Measurements from ENCODE around the gene CYB561.

Gene CYB561

DNA sequence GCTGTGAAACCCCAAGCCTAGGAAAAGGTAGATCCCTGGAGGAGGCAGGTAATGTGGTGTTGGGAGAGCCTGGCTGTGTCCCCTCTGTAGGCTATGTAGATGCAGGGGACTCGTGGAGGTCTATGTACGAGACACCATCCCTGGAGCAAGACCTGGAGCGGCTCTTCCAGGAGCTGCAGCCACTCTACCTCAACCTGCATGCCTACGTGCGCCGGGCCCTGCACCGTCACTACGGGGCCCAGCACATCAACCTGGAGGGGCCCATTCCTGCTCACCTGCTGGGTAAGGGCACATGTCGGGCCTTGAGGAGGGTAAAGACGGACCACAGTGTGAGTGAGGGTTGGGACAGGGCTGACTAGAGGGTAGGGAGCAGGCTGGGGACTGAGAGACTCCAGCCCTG, 42.7 kb upstream of the CYB561 start:
- WGBS, 2 experiments: 93% methylated on average over 10 of the region's 10 CpGs
- Histone ChIP-seq H3K27ac (ENCODE audit: insufficient read depth, low read depth, low read length, poor library complexity, severe bottlenecking) (no peak overlapping the region), H3K27me3 (ENCODE audit: control insufficient read depth, insufficient read depth, low read length, poor library complexity, severe bottlenecking) (no peaks in the 10 kb centered on the region)

DNA sequence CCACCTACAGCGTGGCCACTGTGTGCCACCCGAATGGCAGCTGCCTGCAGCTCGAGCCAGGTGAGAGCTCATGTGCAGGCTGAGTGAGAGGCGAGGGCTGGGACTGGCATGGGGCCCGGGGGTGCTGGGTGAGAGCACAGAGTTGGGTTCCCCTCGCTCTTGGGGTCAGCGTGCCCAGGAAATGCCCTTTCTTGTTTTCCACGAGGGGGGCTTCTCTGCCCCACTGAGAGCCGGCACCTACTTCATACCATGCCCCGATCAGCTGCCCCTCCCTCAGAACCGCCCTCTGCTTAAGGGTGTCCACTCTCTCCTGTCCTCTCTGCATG, 40.9 kb upstream of the CYB561 start:
- Histone ChIP-seq H3K9me3 (ENCODE audit: control insufficient read depth, low read length) (no peaks in the 10 kb centered on the region), H3K36me3 (ENCODE audit: control insufficient read depth, insufficient read depth, low read length) (no peaks in the 10 kb centered on the region), H3K27me3 (ENCODE audit: control insufficient read depth, insufficient read depth, low read length, poor library complexity, severe bottlenecking) (no peaks in the 10 kb centered on the region), H3K4me3 (ENCODE audit: insufficient read depth, low read depth, low read length) (no peak overlapping the region), H3K27ac (ENCODE audit: insufficient read depth, low read depth, low read length, poor library complexity, severe bottlenecking) (no peak overlapping the region), H3K4me1 (ENCODE audit: control insufficient read depth, insufficient read depth, low read length) (no peaks in the 10 kb centered on the region)
- WGBS, 2 experiments: 89 to 93% methylated on average over 11 of the region's 11 CpGs

More for the DNA sequence above, 42.7 kb upstream of the CYB561 start:
- no peaks in the 10 kb centered on the region for H3K36me3 ChIP-seq (ENCODE audit: control insufficient read depth, insufficient read depth, low read length)
- H3K4me1 ChIP-seq (ENCODE audit: control insufficient read depth, insufficient read depth, low read length): no peaks in the 10 kb centered on the region
- no peaks in the 10 kb centered on the region for H3K9me3 ChIP-seq (ENCODE audit: control insufficient read depth, low read length)
- H3K4me3 ChIP-seq (ENCODE audit: insufficient read depth, low read depth, low read length): no peak overlapping the region

DNA sequence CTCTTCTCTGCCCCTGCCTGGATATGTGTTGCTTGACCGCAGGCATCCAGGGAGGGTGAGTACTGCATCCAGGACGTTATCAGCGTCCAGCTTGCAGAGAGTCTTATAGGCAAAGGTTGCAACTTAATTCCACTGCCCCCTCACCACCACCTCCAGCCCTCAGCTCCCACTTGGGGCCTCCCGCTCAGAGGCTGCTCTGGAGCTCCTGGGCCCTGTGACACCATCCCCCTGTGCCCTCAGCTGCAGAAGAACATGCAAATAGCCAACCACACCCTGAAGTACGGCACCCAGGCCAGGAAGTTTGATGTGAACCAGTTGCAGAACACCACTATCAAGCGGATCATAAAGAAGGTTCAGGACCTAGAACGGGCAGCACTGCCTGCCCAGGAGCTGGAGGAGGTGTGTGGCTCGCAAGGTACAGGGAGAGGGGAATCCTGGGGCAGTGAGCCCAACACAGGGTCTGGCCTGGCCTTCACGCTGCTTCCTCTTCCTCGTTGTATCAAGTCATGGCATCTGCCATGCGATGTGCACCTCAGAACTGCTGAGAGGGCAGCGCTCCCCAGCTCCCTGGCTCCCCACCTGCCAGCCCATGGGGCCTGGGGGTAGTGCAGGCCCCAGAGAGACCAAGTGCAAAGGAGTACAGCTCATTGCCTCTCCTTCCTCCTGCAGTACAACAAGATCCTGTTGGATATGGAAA, 40.4 kb upstream of the CYB561 start:
- Histone ChIP-seq H3K4me1 (ENCODE audit: control insufficient read depth, insufficient read depth, low read length) (no peaks in the 10 kb centered on the region), H3K27me3 (ENCODE audit: control insufficient read depth, insufficient read depth, low read length, poor library complexity, severe bottlenecking) (no peaks in the 10 kb centered on the region)
- WGBS, 2 experiments: 90 to 91% methylated on average over 12 of the region's 12 CpGs

DNA sequence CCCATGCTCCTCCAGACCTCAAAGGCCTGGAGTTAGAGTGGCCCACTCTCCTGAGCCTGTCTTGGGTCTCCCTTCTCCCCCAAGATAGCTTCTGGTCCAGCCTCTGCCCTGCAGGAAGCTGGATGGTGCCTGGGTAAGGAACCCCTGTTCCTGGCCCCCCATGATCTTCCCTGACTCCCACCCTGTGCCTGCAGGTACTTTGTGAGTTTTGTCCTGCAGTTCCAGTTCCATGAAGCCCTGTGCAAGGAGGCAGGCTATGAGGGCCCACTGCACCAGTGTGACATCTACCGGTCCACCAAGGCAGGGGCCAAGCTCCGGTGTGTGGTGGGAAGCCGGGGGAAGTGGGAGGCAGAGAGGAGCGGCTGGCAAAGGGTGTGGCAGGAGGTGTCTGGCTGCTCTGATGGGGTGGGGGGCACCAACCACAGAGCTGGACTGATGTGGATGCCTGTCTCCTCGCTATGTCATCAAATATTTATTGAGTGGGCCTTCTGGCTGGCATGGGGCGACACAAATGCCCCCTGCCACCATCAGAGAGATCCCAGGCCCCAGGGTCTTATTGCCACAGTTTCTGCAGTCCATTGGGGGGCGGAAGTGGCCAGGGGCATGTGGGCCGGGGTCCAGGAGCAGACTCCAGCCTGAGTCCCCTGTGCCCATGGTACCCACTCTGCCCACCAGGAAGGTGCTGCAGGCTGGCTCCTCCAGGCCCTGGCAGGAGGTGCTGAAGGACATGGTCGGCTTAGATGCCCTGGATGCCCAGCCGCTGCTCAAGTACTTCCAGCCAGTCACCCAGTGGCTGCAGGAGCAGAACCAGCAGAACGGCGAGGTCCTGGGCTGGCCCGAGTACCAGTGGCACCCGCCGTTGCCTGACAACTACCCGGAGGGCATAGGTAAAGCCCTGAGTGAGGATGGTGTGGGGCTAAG, 37.8 kb upstream of the CYB561 start:
- 96% methylated on average over 16 of the region's 16 CpGs for WGBS, 2 experiments
- Histone ChIP-seq H3K27ac (ENCODE audit: insufficient read depth, low read depth, low read length, poor library complexity, severe bottlenecking) (no peak overlapping the region), H3K4me3 (ENCODE audit: insufficient read depth, low read depth, low read length) (no peak overlapping the region), H3K4me1 (ENCODE audit: control insufficient read depth, insufficient read depth, low read length) (peaks cover under 1% of the 10 kb centered on the region), H3K27me3 (ENCODE audit: control insufficient read depth, insufficient read depth, low read length, poor library complexity, severe bottlenecking) (peaks cover 6% of the 10 kb centered on the region), H3K36me3 (ENCODE audit: control insufficient read depth, insufficient read depth, low read length) (no peaks in the 10 kb centered on the region), H3K9me3 (ENCODE audit: control insufficient read depth, low read length) (no peaks in the 10 kb centered on the region)

More for the DNA sequence above, 40.4 kb upstream of the CYB561 start:
- no peak overlapping the region for H3K4me3 ChIP-seq (ENCODE audit: insufficient read depth, low read depth, low read length)
- no peaks in the 10 kb centered on the region for H3K36me3 ChIP-seq (ENCODE audit: control insufficient read depth, insufficient read depth, low read length)
- no peaks in the 10 kb centered on the region for H3K9me3 ChIP-seq (ENCODE audit: control insufficient read depth, low read length)
- no peak overlapping the region for H3K27ac ChIP-seq (ENCODE audit: insufficient read depth, low read depth, low read length, poor library complexity, severe bottlenecking)

DNA sequence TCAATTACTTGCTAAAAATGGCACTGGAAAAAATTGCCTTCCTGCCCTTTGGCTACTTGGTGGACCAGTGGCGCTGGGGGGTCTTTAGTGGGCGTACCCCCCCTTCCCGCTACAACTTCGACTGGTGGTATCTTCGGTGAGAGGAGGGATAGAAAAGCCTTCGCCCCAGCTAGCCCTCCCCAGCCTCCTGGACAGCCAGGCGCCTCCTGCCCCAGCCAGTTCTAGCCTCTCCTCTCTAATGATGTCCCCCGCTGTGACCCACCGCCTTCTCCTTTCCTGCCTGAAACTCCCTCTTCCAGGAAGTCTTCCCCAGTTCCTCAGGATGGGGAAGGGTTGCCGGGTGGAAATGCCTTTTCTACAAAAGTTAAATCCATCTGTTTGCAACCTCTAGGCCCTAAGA, 36.9 kb upstream of the CYB561 start:
- WGBS, 2 experiments: 86 to 88% methylated on average over 10 of the region's 10 CpGs
- Histone ChIP-seq H3K4me1 (ENCODE audit: control insufficient read depth, insufficient read depth, low read length) (peaks cover 6% of the 10 kb centered on the region), H3K9me3 (ENCODE audit: control insufficient read depth, low read length) (no peaks in the 10 kb centered on the region), H3K4me3 (ENCODE audit: insufficient read depth, low read depth, low read length) (no peak overlapping the region), H3K36me3 (ENCODE audit: control insufficient read depth, insufficient read depth, low read length) (no peaks in the 10 kb centered on the region), H3K27me3 (ENCODE audit: control insufficient read depth, insufficient read depth, low read length, poor library complexity, severe bottlenecking) (peaks cover 15% of the 10 kb centered on the region), H3K27ac (ENCODE audit: insufficient read depth, low read depth, low read length, poor library complexity, severe bottlenecking) (no peak overlapping the region)

DNA sequence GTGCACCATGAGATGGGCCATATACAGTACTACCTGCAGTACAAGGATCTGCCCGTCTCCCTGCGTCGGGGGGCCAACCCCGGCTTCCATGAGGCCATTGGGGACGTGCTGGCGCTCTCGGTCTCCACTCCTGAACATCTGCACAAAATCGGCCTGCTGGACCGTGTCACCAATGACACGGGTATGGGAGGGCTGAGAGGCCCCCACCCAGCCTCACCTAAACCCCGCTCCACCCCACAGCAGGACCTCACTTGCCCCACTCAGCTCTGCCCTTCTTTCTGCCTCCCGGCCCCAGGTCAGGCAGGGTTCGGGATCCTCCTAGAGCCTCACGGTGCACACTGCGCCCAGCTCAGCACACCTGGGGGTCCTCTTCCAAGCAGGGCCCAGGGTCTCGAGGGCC, 36.4 kb upstream of the CYB561 start:
- WGBS, 2 experiments: 91 to 95% methylated on average over 16 of the region's 16 CpGs
- H3K9me3 ChIP-seq (ENCODE audit: control insufficient read depth, low read length): no peaks in the 10 kb centered on the region
- H3K36me3 ChIP-seq (ENCODE audit: control insufficient read depth, insufficient read depth, low read length): no peaks in the 10 kb centered on the region
- H3K27ac ChIP-seq (ENCODE audit: insufficient read depth, low read depth, low read length, poor library complexity, severe bottlenecking): no peak overlapping the region
- peaks cover 11% of the 10 kb centered on the region for H3K4me1 ChIP-seq (ENCODE audit: control insufficient read depth, insufficient read depth, low read length)
- H3K27me3 ChIP-seq (ENCODE audit: control insufficient read depth, insufficient read depth, low read length, poor library complexity, severe bottlenecking): peaks cover 20% of the 10 kb centered on the region
- no peak overlapping the region for H3K4me3 ChIP-seq (ENCODE audit: insufficient read depth, low read depth, low read length)

DNA sequence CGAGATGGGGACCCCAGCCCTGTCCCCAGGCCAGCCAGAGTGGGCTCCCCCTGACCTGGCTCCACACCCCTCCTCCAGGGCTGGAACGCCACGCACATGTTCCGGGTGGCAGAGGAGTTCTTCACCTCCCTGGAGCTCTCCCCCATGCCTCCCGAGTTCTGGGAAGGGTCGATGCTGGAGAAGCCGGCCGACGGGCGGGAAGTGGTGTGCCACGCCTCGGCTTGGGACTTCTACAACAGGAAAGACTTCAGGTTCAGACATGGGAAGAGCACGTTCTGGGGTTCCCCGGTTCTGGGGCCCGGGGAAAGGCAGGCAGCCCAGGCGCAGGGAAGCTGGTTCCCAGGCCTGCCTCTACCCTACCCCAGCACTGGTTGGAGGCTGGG, 35.4 kb upstream of the CYB561 start:
- Histone ChIP-seq H3K9me3 (ENCODE audit: control insufficient read depth, low read length) (no peaks in the 10 kb centered on the region), H3K27me3 (ENCODE audit: control insufficient read depth, insufficient read depth, low read length, poor library complexity, severe bottlenecking) (peaks cover 31% of the 10 kb centered on the region), H3K27ac (ENCODE audit: insufficient read depth, low read depth, low read length, poor library complexity, severe bottlenecking) (no peak overlapping the region), H3K4me1 (ENCODE audit: control insufficient read depth, insufficient read depth, low read length) (peaks cover 11% of the 10 kb centered on the region), H3K4me3 (ENCODE audit: insufficient read depth, low read depth, low read length) (no peak overlapping the region), H3K36me3 (ENCODE audit: control insufficient read depth, insufficient read depth, low read length) (no peaks in the 10 kb centered on the region)
- WGBS, 2 experiments: 95% methylated on average over 16 of the region's 16 CpGs

DNA sequence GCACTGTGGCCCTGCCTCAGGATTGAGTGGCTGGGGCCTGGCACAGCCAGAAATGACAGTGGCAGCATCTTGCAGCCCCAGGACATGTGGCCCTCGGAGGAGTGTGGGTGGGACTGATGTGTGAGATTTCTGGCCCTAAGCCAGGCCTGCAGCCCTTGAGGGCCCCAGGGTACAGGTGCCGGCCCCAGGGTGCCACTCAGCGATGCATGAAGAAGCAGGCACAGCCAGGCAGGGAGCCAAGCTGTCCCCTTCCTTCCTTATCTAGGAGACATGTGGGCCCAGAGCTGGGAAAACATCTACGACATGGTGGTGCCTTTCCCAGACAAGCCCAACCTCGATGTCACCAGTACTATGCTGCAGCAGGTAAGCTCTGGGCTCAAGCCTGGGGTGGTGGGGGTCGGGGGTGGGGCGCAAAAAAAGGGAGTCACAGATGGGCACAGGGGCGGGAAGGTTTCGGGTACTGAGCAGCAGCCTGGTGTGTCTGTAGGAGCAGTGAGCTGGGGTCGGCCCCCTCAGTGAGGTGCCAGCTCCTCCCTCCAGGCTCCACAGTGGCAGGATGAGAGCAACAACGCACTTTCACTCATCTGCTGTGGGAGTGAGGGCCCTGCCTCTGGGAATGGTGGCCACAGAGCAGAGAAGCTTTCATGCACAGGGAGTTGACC, 34.9 kb upstream of the CYB561 start:
- Histone ChIP-seq H3K9me3 (ENCODE audit: control insufficient read depth, low read length) (no peaks in the 10 kb centered on the region), H3K4me1 (ENCODE audit: control insufficient read depth, insufficient read depth, low read length) (peaks cover 11% of the 10 kb centered on the region), H3K27ac (ENCODE audit: insufficient read depth, low read depth, low read length, poor library complexity, severe bottlenecking) (no peak overlapping the region), H3K4me3 (ENCODE audit: insufficient read depth, low read depth, low read length) (no peak overlapping the region), H3K27me3 (ENCODE audit: control insufficient read depth, insufficient read depth, low read length, poor library complexity, severe bottlenecking) (peaks cover 36% of the 10 kb centered on the region), H3K36me3 (ENCODE audit: control insufficient read depth, insufficient read depth, low read length) (no peaks in the 10 kb centered on the region)
- 84 to 86% methylated on average over 11 of the region's 11 CpGs for WGBS, 2 experiments

DNA sequence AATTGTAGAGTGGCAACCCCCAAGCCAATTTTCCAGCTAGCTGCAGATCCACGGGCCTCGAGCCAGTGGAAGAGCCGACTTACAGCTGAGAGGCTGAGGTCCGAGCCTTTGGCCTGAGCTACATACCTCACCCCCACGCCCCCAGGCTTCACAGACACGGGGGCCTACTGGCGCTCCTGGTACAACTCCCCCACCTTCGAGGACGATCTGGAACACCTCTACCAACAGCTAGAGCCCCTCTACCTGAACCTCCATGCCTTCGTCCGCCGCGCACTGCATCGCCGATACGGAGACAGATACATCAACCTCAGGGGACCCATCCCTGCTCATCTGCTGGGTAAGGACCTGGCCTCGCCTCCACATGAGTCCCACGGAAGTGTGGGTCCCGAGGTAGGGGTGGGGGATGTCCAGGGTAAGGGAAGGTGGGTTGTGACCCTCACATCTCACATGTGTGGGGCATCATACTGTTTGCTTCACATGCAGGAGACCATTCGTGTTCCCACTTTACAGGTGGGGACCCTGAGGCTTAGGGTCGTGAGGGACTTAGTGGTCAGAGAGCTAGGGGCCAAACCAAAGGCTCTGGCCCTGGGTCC, 34.2 kb upstream of the CYB561 start:
- H3K36me3 ChIP-seq (ENCODE audit: control insufficient read depth, insufficient read depth, low read length): no peaks in the 10 kb centered on the region
- peaks cover 11% of the 10 kb centered on the region for H3K4me1 ChIP-seq (ENCODE audit: control insufficient read depth, insufficient read depth, low read length)

More for the DNA sequence above, 34.2 kb upstream of the CYB561 start:
- WGBS, 2 experiments: 94% methylated on average over 21 of the region's 21 CpGs
- Histone ChIP-seq H3K27me3 (ENCODE audit: control insufficient read depth, insufficient read depth, low read length, poor library complexity, severe bottlenecking) (peaks cover 43% of the 10 kb centered on the region), H3K4me3 (ENCODE audit: insufficient read depth, low read depth, low read length) (no peak overlapping the region), H3K9me3 (ENCODE audit: control insufficient read depth, low read length) (no peaks in the 10 kb centered on the region), H3K27ac (ENCODE audit: insufficient read depth, low read depth, low read length, poor library complexity, severe bottlenecking) (no peak overlapping the region)
